Stimulated activated CD8-positive, alpha-beta memory T cell treated with anti-CD3 and anti-CD28 coated beads, Interleukin-12 subunit alpha, Interleukin-12 subunit beta, amount 100 ng/mL, for 1 hour (primary cell): Measurements from ENCODE around the gene MZF1.
"Not testable (repeated sequence)": the region's sequence is repeated elsewhere in the genome, so short reads cannot be mapped to it uniquely, and the experiment has no call there.

Experiments
- DNase-seq: peaks from one replicate; pipeline ENCODE4 v3.0.0-alpha.2; 2020; ENCODE audit warnings: low read depth

The MZF1 gene

GRCh38 chr19:58542641-58543372, 30.3 kb downstream of the MZF1 start:
- not testable (repeated sequence) for DNase-seq

GRCh38 chr19:58539169-58539559, 34.0 kb downstream of the MZF1 start:
- DNase-seq, result not testable (repeated sequence)

- DNase-seq, result no peak
These were observed 34.6 kb downstream of the MZF1 start for GRCh38 chr19:58538257-58539168.

GRCh38 chr19:58536852-58537798, 36.0 kb downstream of the MZF1 start:
- no peak for DNase-seq

- no peak for DNase-seq
These were observed 37.3 kb downstream of the MZF1 start for GRCh38 chr19:58535857-58536256.

- no peak for DNase-seq
These were observed 41.9 kb downstream of the MZF1 start for GRCh38 chr19:58531034-58531840.

- no peak for DNase-seq
These were observed 43.7 kb downstream of the MZF1 start for GRCh38 chr19:58529405-58529804.

- no peak for DNase-seq
These were observed 50.4 kb downstream of the MZF1 start for GRCh38 chr19:58522709-58523108.

- no peak for DNase-seq
These were observed 51.5 kb downstream of the MZF1 start for GRCh38 chr19:58521651-58522050.

GRCh38 chr19:58520257-58520599, 52.9 kb downstream of the MZF1 start:
- DNase-seq, result no peak

- DNase-seq, result peak; percentile 72
These were observed 53.5 kb downstream of the MZF1 start, which contains the start of gene ZBTB45 for GRCh38 chr19:58519355-58520256. Gene ZBTB45 (minus strand): TSS chr19:58519810. CDS start chr19:58517673, 2,137 bp downstream.

- no peak for DNase-seq
These were observed 54.1 kb downstream of the MZF1 start for GRCh38 chr19:58519087-58519354.

GRCh38 chr19:58518256-58519086, 54.7 kb downstream of the MZF1 start:
- no peak for DNase-seq

GRCh38 chr19:58516964-58517833, 55.9 kb downstream of the MZF1 start:
- DNase-seq, result no peak

GRCh38 chr19:58516246-58516836, 56.8 kb downstream of the MZF1 start:
- DNase-seq, result no peak

GRCh38 chr19:58515259-58515658, 57.9 kb downstream of the MZF1 start:
- DNase-seq, result no peak

GRCh38 chr19:58514564-58515022, 58.5 kb downstream of the MZF1 start:
- no peak for DNase-seq
